HCT116 (cell line): ENCODE data around the gene SPATA2L. TPM values are rescaled to one million over a fixed set of nuclear protein-coding genes. Genes with fewer than 3 reads are reported as not detected.
A peak's percentile ranks its signal among the peaks of the same experiment; 100 is the strongest.

Source experiments
- ATAC-seq: fragments of 200-7000 bp; cut with Tn5 transposase; 2 replicates; pipeline ENCODE4 v1.9.1; 2020; ENCODE audit warnings: mild to moderate bottlenecking, moderate library complexity
- BruUV-seq: library from RNA; stranded (reverse); fragments of 400-500 nt; replicated peaks from 2 replicates; lab custom pipeline; 2021; lab: Mats Ljungman, UMichigan
- CTCF ChIA-PET: fragments of 300-600 bp; sonication (Branson Sonifier 250); formaldehyde crosslinking; loops from one replicate; lab custom pipeline; 2021; ENCODE audit warnings: antibody characterized with exemption; lab: Charles Lee
- POLR2A ChIA-PET: fragments of 300-600, 350-600 bp; sonication (Branson Sonifier 250); formaldehyde crosslinking; loops from one replicate; lab custom pipeline; 2021; ENCODE audit warnings: antibody characterized with exemption; lab: Charles Lee
- RAD21 ChIA-PET, 2 experiments: fragments of 300-600 bp; sonication (Branson Sonifier 250); formaldehyde crosslinking; loops; one replicate each; lab custom pipeline; 2023; ENCODE audit warnings: low total read pairs in 2 of 2; ENCODE audit not compliant: uncharacterized antibody in 2 of 2, unreplicated experiment in 2 of 2, low non-redundant PET in 1 of 2; lab: Charles Lee
- DNase-seq: peaks from one replicate; pipeline ENCODE4 v3.0.0-alpha.2; 2010; ENCODE audit warnings: low read depth, low spot score
- H2AFZ ChIP-seq: fragments of 200-600 bp; shearing (Covaris generic), sonication (generic); 2 replicates; pipeline ENCODE4 v1.6.1; 2017; ENCODE audit warnings: low read depth, mixed run types, mixed read lengths, antibody characterized with exemption, low read length; ENCODE audit not compliant: poor library complexity, severe bottlenecking
- H3K27ac ChIP-seq: 2 replicates; pipeline ENCODE4 v1.5.1; 2012; ENCODE audit warnings: low read depth, low read length
- H3K27me3 ChIP-seq: fragments of 200-600 bp; sonication (generic); 2 replicates; pipeline ENCODE4 v1.6.1; 2016; ENCODE audit warnings: mixed run types, low read length, mixed read lengths; ENCODE audit not compliant: insufficient read depth
- H3K36me3 ChIP-seq, 2 experiments: fragments of 200-500 bp in 1 of 2; fragments of 200-600 bp in 1 of 2; sonication (Bioruptor generic) in 1 of 2; sonication (generic) in 1 of 2; 2 replicates each; pipeline versions ENCODE4 v1.5.1 to v1.6.1; 2014 to 2016; ENCODE audit warnings: low read length in 2 of 2, inconsistent platforms in 1 of 2, mixed read lengths in 1 of 2, mixed run types in 1 of 2; ENCODE audit not compliant: insufficient read depth in 2 of 2, control insufficient read depth in 1 of 2
- H3K4me1 ChIP-seq, 2 experiments: fragments of 200-600 bp in 1 of 2; sonication (generic) in 1 of 2; 2 replicates each; pipeline versions ENCODE4 v1.5.1 to v1.6.1; 2012 to 2017; ENCODE audit warnings: low read length in 2 of 2, inconsistent platforms in 1 of 2, mild to moderate bottlenecking in 1 of 2, mixed read lengths in 1 of 2, mixed run types in 1 of 2, moderate library complexity in 1 of 2; ENCODE audit not compliant: insufficient read depth in 2 of 2, control insufficient read depth in 1 of 2
- H3K4me2 ChIP-seq: fragments of 200-600 bp; sonication (generic); 2 replicates; pipeline ENCODE4 v1.6.1; 2017; ENCODE audit warnings: mixed run types, low read length, mixed read lengths
- H3K4me3 ChIP-seq, 2 experiments: fragments of 200-600 bp in 1 of 2; sonication (generic) in 1 of 2; replicated peaks in 1 of 2; 2 replicates each; pipeline ENCODE4 v1.5.1; 2011 to 2016; ENCODE audit warnings: low read length in 2 of 2, control low read depth in 1 of 2, low read depth in 1 of 2, mild to moderate bottlenecking in 1 of 2, mixed read lengths in 1 of 2, mixed run types in 1 of 2
- H3K79me2 ChIP-seq: fragments of 200-600 bp; sonication (generic); 2 replicates; pipeline ENCODE4 v1.6.1; 2017; ENCODE audit warnings: mild to moderate bottlenecking, mixed run types, low read length, moderate library complexity, mixed read lengths; ENCODE audit not compliant: insufficient read depth
- H3K9ac ChIP-seq: fragments of 200-600 bp; sonication (generic); 2 replicates; pipeline ENCODE4 v1.6.1; 2016; ENCODE audit warnings: low read length, mixed read lengths
- H3K9me2 ChIP-seq: fragments of 200-600 bp; sonication (generic), shearing (Covaris generic); 2 replicates; pipeline ENCODE4 v1.6.1; 2017; ENCODE audit warnings: mixed run types, mild to moderate bottlenecking, moderate library complexity; ENCODE audit not compliant: insufficient read depth
- H3K9me3 ChIP-seq, 2 experiments: fragments of 200-500 bp in 1 of 2; fragments of 200-600 bp in 1 of 2; sonication (Bioruptor generic) in 1 of 2; sonication (generic) in 1 of 2; 2 replicates each; pipeline ENCODE4 v1.6.1; 2014 to 2017; ENCODE audit warnings: low read length in 2 of 2, mixed read lengths in 2 of 2, inconsistent platforms in 1 of 2, low read depth in 1 of 2, mild to moderate bottlenecking in 1 of 2, mixed run types in 1 of 2, moderate library complexity in 1 of 2; ENCODE audit not compliant: control insufficient read depth in 1 of 2, insufficient read depth in 1 of 2
- H4K20me1 ChIP-seq: fragments of 200-600 bp; sonication (generic), shearing (Covaris generic); 2 replicates; pipeline ENCODE4 v1.6.1; 2017; ENCODE audit warnings: mixed run types, mild to moderate bottlenecking, moderate library complexity; ENCODE audit not compliant: insufficient read depth
- ATF3 ChIP-seq: IDR thresholded peaks from 2 replicates; pipeline ENCODE4 v1.6.1; 2012
- CBX3 ChIP-seq: IDR thresholded peaks from 2 replicates; pipeline ENCODE4 v1.6.1; 2012; ENCODE audit warnings: low read depth
- CEBPB ChIP-seq: IDR thresholded peaks from 2 replicates; pipeline ENCODE4 v1.6.1; 2012; ENCODE audit warnings: low read depth
- CTCF ChIP-seq, 3 experiments: fragments of 200-600 bp in 1 of 3; sonication (generic) in 1 of 3; IDR thresholded peaks in 2 of 3; conservative IDR thresholded peaks in 1 of 3; 2 replicates each; pipeline ENCODE4 v1.5.1; 2012 to 2017; ENCODE audit warnings: low read depth in 2 of 3, low read length in 2 of 3, antibody characterized with exemption in 1 of 3, borderline replicate concordance in 1 of 3, control low read depth in 1 of 3, mild to moderate bottlenecking in 1 of 3, mixed read lengths in 1 of 3, mixed run types in 1 of 3, moderate library complexity in 1 of 3; ENCODE audit not compliant: insufficient read depth in 1 of 3
- EGR1 ChIP-seq: IDR thresholded peaks from 2 replicates; pipeline ENCODE4 v1.6.1; 2012; ENCODE audit warnings: low read depth
- ELF1 ChIP-seq: IDR thresholded peaks from 2 replicates; pipeline ENCODE4 v1.6.1; 2012; ENCODE audit warnings: low read depth, borderline replicate concordance
- EZH2phosphoT487 ChIP-seq: fragments of 200-600 bp; IDR thresholded peaks from 2 replicates; pipeline ENCODE4 v1.6.1; 2018; ENCODE audit warnings: antibody characterized with exemption, borderline replicate concordance
- FOSL1 ChIP-seq: IDR thresholded peaks from 2 replicates; pipeline ENCODE4 v1.6.1; 2012; ENCODE audit warnings: low read depth
- JUND ChIP-seq: IDR thresholded peaks from 2 replicates; pipeline ENCODE4 v1.6.1; 2012
- POLR2A ChIP-seq: IDR thresholded peaks from 2 replicates; pipeline ENCODE4 v1.7.0; 2011; ENCODE audit warnings: borderline replicate concordance; ENCODE audit not compliant: insufficient read depth, insufficient read length; ENCODE audit errors: extremely low read depth
- POLR2AphosphoS5 ChIP-seq: IDR thresholded peaks from 2 replicates; pipeline ENCODE4 v1.6.1; 2011; ENCODE audit warnings: mild to moderate bottlenecking, low read depth, low read length, moderate library complexity
- REST ChIP-seq: IDR thresholded peaks from 2 replicates; pipeline ENCODE4 v1.6.1; 2012; ENCODE audit warnings: low read depth
- SIN3A ChIP-seq: IDR thresholded peaks from 2 replicates; pipeline ENCODE4 v1.6.1; 2012; ENCODE audit warnings: low read depth
- SRF ChIP-seq: IDR thresholded peaks from 2 replicates; pipeline ENCODE4 v1.6.1; 2012; ENCODE audit warnings: low read depth
- YY1 ChIP-seq: IDR thresholded peaks from 2 replicates; pipeline ENCODE4 v1.6.1; 2011; ENCODE audit warnings: low read length, low read depth, moderate library complexity, mild to moderate bottlenecking; ENCODE audit not compliant: insufficient replicate concordance; ENCODE audit errors: extremely low read depth
- intact Hi-C: fragments of 100-400 bp; cut with micrococcal nuclease; formaldehyde crosslinking; loops from 2 replicates; pipeline ENCODE4 v1.10.0; 2022
- total RNA-seq: library from RNA; stranded (reverse); gene quantifications from one replicate; pipeline ENCODE4 v1.2.1, GENCODE V29; 2021; ENCODE audit not compliant: unreplicated experiment

Gene SPATA2L
- total RNA-seq, 1 experiment from 2014 or later: 50.5 TPM

- no peak for TF ChIP-seq REST
- TF ChIP-seq, all 23 proteins: peak for 8
Measured at GRCh38 chr16:89686520-89687091, 14.9 kb downstream of the SPATA2L start, which contains the start of gene CDK10 (continued).

- Histone ChIP-seq H3K27ac (no peak overlapping the region; the same call in 1 of the 2 replicates), H4K20me1 (no peaks in the 10 kb centered on the region), H2AFZ (no peak overlapping the region), H3K4me2 (peak overlapping the region; percentile 95), H3K36me3 (peaks cover 6 to 46% of the 10 kb centered on the region in 2 experiments; a peak in 3 of 4 replicates), H3K4me3 (peak overlapping the region; percentile 57 to 85), H3K4me1 (peaks cover 9 to 20% of the 10 kb centered on the region in 2 experiments), H3K9me2 (no peaks in the 10 kb centered on the region), H3K9me3 (peaks cover 6 to 10% of the 10 kb centered on the region in 2 experiments; a peak in 3 of 4 replicates), H3K27me3 (no peaks in the 10 kb centered on the region), H3K9ac (peak overlapping the region; percentile 86; the same call in 1 of the 2 replicates), H3K79me2 (peaks cover 30% of the 10 kb centered on the region)
- POLR2A ChIA-PET: interaction anchor here (1.0 to 1.4 kb wide), 5 partner anchors 10 to 20 kb away, joined by 3 to 7 read pairs (median 4); no protein-coding TSS in a partner anchor
- RAD21 ChIA-PET: interaction anchor here in 1 of 2 experiments (0.7 kb wide), 1 partner anchor 14 kb away, joined by 3 read pairs; no protein-coding TSS in a partner anchor
- BruUV-seq: no TSS peak
- CTCF ChIA-PET: interaction anchor here (1.0 to 1.8 kb wide), 3 partner anchors 14 to 120 kb away, joined by 3 to 14 read pairs (median 3); no protein-coding TSS in a partner anchor
- intact Hi-C loops: loop anchor here (1.0 kb wide), 1 partner anchor 14 kb away; no protein-coding TSS in a partner anchor
- no peak for ATAC-seq
- DNase-seq: no peak
- no peak for TF ChIP-seq EGR1
- no peak for TF ChIP-seq POLR2AphosphoS5
- TF ChIP-seq EZH2phosphoT487: no peak
- no peak for TF ChIP-seq POLR2A
- no peak for TF ChIP-seq CTCF (IDR thresholded peaks at IDR 0.05 in 2 of 3, conservative IDR thresholded peaks at IDR 0.05 in 1 of 3; ENCODE audit: borderline replicate concordance in 1 of 3, insufficient read depth in 1 of 3, low read depth in 2 of 3, low read length in 2 of 3)
- TF ChIP-seq REST: no peak
- no peak for TF ChIP-seq JUND
- no peak for TF ChIP-seq YY1
- no peak for TF ChIP-seq SIN3A
- no peak for TF ChIP-seq SRF
- no peak for TF ChIP-seq ELF1
- no peak for TF ChIP-seq ATF3
- TF ChIP-seq FOSL1: no peak
- no peak for TF ChIP-seq CEBPB
- no peak for TF ChIP-seq CBX3
Measured at GRCh38 chr16:89685916-89686315, 15.6 kb downstream of the SPATA2L start.
